D721Med (cell line): ENCODE results near the gene HECTD2.
A peak's percentile ranks its signal among the peaks of the same experiment; 100 is the strongest.

ENCODE experiments used
- DNase-seq: peaks from one replicate; pipeline ENCODE4 v3.0.0; 2011; ENCODE audit warnings: low spot score; ENCODE audit not compliant: insufficient read length
- FAIRE-seq: peaks from 2 replicates; lab custom pipeline; 2011; peaks lifted over from hg19 to GRCh38; lab: Jason Lieb, UNC
- TF ChIP-seq, protein P1 (sequence below): IDR thresholded peaks from 2 replicates; pipeline ENCODE4 v1.5.1; 2012; ENCODE audit warnings: mild to moderate bottlenecking, control low read depth; ENCODE audit not compliant: insufficient read depth; ENCODE audit errors: missing control alignments

The HECTD2 gene

DNA sequence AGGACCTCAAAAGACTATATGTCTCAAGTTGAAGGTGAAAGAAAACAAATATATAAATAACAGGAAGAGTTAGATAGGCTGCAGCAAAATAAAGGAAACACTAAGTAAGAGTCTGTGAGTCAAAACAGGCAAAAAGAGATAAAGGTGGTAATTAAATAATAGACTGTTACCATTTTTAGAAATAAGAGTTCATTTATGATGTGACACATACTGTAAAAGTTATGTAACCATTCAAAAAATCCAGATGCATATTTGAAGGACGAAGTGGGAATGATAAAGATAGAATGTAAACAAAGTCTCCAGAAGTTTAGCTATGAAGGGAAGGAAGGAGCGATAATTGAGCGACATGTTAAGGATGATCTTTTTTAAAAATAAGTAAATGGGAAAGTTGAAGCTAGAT is 50.5 kb downstream of the HECTD2 start:
- TF ChIP-seq, protein P1, sequence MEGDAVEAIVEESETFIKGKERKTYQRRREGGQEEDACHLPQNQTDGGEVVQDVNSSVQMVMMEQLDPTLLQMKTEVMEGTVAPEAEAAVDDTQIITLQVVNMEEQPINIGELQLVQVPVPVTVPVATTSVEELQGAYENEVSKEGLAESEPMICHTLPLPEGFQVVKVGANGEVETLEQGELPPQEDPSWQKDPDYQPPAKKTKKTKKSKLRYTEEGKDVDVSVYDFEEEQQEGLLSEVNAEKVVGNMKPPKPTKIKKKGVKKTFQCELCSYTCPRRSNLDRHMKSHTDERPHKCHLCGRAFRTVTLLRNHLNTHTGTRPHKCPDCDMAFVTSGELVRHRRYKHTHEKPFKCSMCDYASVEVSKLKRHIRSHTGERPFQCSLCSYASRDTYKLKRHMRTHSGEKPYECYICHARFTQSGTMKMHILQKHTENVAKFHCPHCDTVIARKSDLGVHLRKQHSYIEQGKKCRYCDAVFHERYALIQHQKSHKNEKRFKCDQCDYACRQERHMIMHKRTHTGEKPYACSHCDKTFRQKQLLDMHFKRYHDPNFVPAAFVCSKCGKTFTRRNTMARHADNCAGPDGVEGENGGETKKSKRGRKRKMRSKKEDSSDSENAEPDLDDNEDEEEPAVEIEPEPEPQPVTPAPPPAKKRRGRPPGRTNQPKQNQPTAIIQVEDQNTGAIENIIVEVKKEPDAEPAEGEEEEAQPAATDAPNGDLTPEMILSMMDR = no peak
- no peak for FAIRE-seq
- DNase-seq = no peak

DNA sequence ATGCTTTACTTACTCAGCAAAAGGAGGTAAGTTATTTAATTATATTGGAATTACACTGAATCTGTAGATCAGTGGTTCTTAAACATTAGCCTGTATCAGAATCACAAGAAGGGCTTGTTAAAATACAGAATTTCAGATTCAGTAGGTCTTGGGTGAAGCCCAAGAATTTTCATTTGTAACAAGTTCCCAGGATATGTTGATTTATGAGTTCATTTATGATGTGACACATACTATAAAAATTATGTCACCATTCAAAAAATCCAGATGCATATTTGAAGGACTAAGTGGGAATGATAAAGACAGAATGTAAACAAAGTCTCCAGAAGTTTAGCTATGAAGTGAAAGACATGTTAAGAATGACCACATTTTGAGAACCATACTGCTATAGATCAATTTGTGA is 52.3 kb downstream of the HECTD2 start:
- TF ChIP-seq, protein P1 = no peak
- no peak for DNase-seq
- peak; percentile 88 for FAIRE-seq

DNA sequence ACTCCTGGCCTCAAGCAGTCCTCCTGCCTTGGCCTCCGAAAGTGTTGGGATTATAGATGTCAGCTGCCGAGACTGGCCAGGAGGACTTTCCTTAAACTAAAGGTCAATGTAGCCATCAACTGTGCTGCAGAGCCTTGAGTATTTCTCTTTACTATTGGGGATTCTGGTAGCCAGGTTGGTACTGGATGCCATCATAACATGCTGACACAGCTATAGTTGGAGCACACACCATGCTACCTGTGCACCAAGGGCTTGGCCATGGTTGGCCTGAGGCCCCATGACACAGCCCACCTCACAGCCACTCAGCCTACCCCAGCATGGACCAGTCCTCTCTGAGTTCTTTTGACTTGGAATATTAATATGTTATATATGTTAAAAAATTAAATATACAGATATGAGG is 54.4 kb downstream of the HECTD2 start:
- FAIRE-seq = no peak
- no peak for DNase-seq
- TF ChIP-seq, protein P1 = no peak

GRCh38 chr10:91465261-91465660 is 55.1 kb downstream of the HECTD2 start:
- no peak for DNase-seq
- TF ChIP-seq, protein P1 = no peak
- FAIRE-seq = no peak

DNA sequence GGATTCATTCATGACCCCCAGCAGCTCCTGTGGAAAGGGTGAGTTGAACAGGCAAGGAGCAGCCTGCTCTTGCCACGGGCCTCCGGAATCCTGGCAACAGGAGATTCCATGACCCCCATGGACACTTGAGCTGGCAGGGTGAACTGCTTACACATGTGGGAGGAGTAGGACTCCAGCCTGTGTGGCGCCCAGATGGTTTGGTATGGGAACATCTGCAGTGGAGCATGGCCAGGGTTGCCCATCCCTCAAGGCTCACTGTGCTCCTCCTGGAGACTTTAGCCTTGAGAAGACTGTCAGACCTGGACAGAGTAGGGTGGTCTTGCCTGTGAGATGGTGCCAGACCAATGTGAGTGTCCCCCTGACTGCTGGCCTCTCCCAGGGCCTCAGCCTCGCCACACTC is 57.0 kb downstream of the HECTD2 start:
- no peak for FAIRE-seq
- TF ChIP-seq, protein P1 = no peak
- no peak for DNase-seq

DNA sequence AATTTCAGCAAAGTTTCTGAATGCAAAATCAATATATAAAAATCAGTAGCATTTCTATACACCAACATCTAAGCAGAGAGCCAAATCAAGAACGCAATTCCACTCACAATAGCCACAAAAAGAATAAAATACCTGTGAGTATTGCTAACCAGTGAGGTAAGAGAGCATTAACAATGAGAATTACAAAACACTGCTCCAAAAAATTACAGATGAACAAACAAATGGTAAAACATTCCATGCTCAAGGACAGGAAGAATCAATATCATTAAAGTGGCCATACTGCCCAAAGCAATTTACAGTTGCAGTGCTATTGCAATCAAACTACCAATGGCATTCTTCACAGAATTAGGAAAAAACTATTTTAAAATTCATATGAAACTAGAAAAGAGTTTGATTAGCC is 61.5 kb downstream of the HECTD2 start:
- TF ChIP-seq, protein P1 = no peak
- FAIRE-seq = no peak
- DNase-seq = no peak

GRCh38 chr10:91472911-91473310 is 62.8 kb downstream of the HECTD2 start:
- TF ChIP-seq, protein P1 = no peak
- DNase-seq (no peak), FAIRE-seq (no peak)
